NT2/D1 (cell line): ENCODE data around the gene DLST.

Experiments
- SUZ12 ChIP-seq: IDR thresholded peaks from 2 replicates; pipeline ENCODE4 v1.6.1; 2011; ENCODE audit not compliant: insufficient read length, insufficient read depth; ENCODE audit errors: extremely low read depth
- YY1 ChIP-seq: IDR thresholded peaks from 2 replicates; pipeline ENCODE4 v1.6.1; 2011; ENCODE audit not compliant: insufficient read length, insufficient read depth
- ZNF274 ChIP-seq: IDR thresholded peaks from 2 replicates; pipeline ENCODE4 v1.6.1; 2011; ENCODE audit warnings: mild to moderate bottlenecking, low read depth, low read length

DNA sequence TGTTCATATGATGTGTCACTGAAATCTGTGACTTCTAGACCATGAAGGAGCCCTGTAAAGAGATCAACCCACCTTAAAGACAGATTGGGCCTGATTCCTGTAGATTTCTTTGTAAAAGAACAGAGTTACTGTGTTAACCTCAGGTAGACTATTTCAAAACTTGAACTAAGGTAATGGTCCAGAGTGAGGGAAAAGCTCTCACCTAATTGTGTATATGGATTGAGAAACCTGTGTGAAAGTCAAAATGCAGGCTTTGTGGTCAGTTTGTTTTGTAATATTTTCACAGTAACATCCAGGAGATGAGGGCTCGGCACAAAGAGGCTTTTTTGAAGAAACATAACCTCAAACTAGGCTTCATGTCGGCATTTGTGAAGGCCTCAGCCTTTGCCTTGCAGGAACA lies 16.4 kb downstream of the DLST start:
- TF ChIP-seq SUZ12 (no peak), ZNF274 (no peak), YY1 (no peak)
